ENCODE measurements around the gene CADM3.

The CADM3 gene

DNA sequence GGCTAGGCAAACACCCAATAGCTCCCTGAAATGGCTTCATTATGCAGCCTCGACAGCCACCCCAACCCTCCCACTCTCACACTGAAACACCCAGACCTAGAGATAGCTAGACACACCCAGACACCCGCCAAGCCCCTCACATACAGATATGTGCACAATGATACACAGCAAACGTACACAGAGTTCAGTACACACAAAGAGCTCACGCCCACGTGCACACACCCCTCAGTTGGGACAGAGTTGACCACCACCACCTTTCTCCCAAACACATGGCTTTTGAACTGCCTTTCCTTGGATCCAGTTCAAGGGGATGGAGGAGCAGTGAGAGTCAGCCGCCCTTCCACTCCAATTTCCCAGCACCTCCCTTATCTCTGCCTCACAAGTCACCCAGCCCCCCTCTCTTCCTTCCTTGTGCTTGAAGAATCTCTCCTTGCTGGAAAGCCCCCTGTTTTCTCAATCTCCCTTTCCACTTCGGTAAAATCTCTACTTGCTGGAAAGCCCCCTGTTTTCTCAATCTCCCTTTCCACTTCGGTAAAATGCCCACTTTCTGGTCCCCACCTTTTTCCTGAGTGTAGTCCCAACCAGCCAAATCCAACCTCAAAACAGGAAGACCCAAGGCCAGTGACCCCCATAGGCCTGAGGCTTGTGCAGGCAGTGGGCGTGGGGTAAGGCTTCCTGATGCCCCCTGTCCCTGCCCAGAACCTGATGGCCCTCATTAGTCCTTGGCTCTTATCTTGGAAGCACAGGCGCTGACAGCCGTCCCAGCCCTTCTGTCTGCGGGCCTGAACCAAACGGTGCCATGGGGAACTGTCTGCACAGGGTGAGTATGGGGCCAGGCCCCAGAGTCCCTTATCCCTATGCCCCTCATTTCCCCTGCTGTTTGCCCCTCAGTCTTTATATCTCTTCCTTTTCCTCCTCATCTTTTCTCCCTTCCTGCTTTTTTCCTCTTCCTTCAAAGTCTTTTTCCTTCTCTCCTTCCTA is 33.0 kb downstream of the CADM3 start, which contains the start of gene ACKR1:
Gene ACKR1, plus strand, starts transcription at position 715 of the 981 bp plus-strand sequence. Its CDS starts 85 bp downstream, at position 800.
- in situ Hi-C loops (cut with MboI; ENCODE audit: low sequenced_read_pairs): no loop called here

DNA sequence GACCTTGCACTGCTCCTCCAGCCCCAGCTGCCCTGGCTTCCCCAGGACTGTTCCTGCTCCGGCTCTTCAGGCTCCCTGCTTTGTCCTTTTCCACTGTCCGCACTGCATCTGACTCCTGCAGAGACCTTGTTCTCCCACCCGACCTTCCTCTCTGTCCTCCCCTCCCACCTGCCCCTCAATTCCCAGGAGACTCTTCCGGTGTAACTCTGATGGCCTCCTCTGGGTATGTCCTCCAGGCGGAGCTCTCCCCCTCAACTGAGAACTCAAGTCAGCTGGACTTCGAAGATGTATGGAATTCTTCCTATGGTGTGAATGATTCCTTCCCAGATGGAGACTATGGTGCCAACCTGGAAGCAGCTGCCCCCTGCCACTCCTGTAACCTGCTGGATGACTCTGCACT is 33.8 kb downstream of the CADM3 start:
- in situ Hi-C loops (cut with MboI; ENCODE audit: low sequenced_read_pairs): no loop called here

DNA sequence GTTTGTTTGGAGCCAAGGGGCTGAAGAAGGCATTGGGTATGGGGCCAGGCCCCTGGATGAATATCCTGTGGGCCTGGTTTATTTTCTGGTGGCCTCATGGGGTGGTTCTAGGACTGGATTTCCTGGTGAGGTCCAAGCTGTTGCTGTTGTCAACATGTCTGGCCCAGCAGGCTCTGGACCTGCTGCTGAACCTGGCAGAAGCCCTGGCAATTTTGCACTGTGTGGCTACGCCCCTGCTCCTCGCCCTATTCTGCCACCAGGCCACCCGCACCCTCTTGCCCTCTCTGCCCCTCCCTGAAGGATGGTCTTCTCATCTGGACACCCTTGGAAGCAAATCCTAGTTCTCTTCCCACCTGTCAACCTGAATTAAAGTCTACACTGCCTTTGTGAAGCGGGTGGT is 34.7 kb downstream of the CADM3 start:
- in situ Hi-C loops (cut with MboI; ENCODE audit: low sequenced_read_pairs): no loop called here

DNA sequence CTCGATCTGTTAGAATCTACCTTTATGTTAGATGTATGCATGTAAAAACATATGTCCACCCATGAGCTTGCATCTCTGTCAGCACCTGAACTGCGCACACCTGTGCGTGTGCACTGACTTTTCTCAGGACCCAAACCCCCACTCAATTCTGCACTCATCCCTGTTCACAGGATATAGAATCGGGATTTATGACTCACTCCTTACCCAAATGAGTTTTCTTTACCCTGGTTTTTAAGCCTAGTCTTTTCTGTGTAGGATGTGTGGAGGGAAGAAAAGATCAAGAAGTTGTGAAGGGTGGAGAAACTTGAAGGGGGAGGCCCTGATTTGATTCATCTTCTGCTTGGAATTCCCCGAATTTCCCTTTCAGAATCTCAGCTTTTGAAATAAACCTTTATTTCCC is 35.7 kb downstream of the CADM3 start:
- in situ Hi-C loops (cut with MboI; ENCODE audit: low sequenced_read_pairs): no loop called here

DNA sequence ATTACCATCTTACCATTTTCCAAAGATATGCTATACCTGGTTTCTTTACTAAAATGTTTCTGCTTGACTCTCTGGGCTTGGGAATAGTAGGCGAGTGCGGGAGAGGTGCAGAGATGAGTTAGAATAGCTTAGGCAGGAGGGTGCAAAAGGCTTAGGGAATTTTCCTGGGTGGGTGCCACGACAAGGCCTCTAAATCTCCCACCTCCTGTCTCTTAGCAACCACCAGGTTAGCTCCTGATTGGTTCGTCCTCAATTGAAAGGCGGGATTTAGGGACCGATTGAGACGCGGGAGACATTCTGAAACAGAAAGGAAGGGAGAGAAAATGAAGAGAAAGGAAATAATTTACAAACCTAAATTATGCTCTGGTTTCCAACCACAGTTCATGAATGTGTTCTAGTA is 36.4 kb downstream of the CADM3 start:
- in situ Hi-C loops (cut with MboI; ENCODE audit: low sequenced_read_pairs): no loop called here

DNA sequence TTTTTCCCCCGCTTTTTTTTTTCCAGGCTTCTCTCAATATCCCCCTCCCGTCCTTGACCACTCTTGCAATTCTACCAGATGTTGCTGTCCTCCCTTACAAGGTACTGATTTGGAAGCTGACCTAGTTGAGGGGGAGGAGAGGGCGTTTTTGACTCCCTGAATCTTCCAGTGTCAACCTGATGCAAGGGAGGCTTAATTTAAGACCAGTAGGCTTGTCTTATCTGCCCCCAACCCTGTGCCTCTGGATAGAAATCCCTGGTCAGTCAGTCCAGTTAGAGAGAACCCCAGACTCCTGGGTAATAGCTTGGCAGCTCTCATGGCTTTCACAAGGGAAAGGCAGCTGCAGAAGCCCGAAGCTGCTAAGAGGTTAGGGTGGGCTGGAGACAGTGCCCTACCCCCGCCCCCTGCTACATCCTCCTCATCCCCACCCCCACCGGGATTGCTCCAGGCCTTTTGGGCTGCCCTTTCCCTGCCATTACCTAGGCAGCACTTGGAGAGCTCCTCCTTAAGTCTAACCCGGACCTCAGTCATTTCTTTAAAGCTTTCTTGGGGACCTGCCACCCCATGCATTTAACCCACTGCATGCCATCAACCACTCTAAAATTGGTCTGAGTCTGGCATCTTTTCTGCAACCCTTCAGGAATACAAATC is 36.9 kb downstream of the CADM3 start:
- in situ Hi-C loops (cut with MboI; ENCODE audit: low sequenced_read_pairs): no loop called here

DNA sequence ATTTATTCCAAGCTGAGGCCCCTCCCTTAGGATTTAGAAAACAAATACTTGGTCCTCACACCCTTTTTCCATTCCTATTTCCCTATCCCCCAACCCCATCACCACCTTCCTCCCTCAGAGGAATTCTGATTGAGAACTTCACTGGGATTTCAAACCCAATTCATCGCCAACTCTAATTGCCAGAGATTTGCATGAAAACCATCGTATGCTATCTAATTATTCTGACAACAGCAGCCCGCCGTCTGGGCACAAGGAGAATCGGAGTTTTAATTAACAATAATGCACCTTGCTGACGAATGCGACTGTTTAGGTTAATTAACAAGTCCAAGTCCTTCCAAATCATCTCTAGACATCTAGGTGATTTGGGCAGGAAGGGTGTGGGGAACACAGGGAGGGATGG is 37.6 kb downstream of the CADM3 start:
- in situ Hi-C loops (cut with MboI; ENCODE audit: low sequenced_read_pairs): no loop called here

DNA sequence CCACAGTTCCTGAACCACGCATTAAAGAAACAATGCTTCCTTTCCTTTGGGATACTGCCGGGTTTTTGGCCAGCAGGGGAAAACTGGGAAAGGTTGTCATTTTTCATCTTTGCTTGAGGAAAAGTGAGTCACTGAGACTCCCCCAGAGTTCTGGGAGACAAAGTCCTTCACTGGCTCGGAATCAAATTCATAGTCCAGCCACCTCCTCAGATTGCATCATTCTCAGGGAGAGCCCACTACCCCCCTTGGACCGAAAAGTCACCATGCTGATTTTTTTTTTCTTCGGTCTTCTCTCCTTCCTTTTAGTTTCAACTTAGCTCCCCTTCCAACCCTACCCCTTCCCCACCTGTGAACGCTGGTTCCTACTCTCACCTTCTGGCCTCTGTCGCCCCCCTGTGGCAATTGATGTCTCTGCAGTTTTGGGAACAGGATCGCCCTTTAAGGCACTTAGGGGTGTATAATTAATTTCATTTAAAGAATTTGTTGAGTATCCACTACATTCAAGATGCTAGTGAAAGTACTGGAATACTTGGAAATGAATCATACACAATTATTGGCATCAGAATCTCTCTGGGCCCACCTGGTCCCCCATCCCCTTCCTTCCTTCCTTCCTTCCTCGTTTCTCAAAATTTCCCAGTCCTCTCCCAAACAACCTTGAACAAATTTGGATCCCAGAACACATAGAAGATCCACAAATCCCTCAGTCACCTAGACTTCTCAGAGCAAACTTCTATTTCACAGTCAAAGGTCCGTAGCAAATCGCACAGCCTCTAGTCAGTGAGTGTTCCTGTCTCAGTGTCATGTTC is 40.1 kb downstream of the CADM3 start:
- in situ Hi-C loops (cut with MboI; ENCODE audit: low sequenced_read_pairs): no loop called here

DNA sequence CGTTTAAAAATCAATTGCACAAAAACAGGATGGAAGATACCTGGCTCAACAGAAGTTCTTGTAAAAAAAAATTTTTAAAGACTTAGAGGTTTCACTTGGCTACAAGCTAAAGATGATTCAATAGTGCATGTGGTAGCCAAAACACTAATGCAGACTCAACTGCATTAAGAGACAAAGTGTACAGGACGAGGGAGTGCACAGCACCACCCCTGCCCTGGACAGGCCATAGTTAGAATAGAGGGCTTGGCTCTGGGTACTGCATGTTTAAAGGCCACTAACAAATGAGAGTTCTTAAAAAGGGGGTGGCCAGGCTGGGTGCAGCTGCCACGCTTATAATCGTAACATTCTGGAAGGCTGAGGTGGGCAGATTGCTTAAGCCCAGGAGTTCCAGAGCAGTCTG is 41.2 kb downstream of the CADM3 start:
- in situ Hi-C loops (cut with MboI; ENCODE audit: low sequenced_read_pairs): no loop called here

DNA sequence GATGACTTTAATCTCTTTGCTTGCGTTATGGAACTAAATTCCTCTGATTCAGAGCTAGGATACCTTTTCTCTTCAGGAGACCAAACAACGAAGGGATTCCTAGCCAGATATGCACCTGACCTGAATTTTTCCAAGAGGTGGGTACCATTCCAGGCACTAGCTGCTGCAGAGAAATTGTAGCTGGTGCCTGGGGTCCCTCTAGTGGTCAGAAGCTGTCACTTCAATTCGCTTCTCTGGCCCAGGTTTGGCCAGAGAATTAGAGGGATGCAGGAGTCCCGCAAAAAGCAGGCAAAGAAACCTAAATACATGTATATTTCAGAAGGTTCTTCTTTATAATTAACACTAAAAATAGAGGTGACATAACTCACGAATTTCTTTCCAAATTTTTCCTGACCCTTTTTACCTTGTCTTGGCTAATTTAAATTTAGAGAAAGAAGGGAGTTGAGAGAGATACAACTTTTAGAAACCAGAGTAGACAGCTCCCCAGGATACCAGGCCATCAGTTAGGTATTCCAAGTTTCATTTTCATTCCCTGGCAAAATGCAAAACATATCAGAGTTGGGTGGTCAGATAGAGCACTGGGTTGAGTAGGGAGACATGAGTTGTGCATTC is 42.8 kb downstream of the CADM3 start:
- in situ Hi-C loops (cut with MboI; ENCODE audit: low sequenced_read_pairs): no loop called here

DNA sequence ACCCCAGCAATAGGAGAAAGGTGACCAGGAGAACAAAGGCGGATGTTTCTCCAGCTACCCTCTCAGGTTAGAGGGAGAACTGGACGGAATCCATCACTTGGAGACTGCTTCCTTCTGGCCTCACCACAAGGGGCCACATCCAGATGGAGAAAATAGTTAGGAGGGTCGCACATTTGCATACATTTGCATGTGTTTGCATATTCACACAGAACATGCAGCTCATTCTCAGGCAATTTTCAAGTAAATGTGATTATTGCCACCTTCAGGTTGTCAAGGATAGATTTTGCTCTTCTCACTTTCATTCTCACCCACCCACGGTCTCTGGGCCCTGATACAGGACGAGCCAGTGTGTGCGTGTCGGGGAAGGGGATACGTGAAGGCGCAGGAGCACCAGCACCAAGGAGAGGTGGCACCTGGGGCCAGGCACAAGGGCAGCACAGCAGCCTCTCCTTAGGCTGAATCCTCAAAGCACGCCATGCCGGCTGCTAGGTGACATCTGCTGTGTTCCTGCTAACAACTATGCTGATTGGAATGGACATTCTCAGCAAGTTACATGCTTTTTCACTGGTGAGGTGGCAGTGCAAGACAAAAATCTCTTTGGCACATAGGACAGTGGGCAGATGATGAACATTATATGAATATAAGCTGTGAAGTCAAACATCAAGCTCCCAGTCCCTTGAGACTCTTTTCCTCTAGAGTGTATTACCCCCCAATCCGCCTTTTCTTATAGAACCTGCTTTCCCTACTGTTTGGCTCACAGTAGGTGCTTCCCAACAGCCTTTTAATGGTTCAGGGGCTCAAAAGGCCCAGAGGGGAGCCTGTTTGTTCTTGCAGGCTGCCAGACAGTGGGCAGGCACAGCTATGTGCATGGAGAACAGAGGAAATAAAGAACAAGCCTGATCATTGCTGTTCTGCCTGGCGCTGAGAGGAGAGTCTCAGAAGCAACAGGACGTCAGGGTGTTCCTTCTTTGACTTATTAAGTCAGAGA is 47.5 kb downstream of the CADM3 start:
- in situ Hi-C loops (cut with MboI; ENCODE audit: low sequenced_read_pairs): no loop called here

DNA sequence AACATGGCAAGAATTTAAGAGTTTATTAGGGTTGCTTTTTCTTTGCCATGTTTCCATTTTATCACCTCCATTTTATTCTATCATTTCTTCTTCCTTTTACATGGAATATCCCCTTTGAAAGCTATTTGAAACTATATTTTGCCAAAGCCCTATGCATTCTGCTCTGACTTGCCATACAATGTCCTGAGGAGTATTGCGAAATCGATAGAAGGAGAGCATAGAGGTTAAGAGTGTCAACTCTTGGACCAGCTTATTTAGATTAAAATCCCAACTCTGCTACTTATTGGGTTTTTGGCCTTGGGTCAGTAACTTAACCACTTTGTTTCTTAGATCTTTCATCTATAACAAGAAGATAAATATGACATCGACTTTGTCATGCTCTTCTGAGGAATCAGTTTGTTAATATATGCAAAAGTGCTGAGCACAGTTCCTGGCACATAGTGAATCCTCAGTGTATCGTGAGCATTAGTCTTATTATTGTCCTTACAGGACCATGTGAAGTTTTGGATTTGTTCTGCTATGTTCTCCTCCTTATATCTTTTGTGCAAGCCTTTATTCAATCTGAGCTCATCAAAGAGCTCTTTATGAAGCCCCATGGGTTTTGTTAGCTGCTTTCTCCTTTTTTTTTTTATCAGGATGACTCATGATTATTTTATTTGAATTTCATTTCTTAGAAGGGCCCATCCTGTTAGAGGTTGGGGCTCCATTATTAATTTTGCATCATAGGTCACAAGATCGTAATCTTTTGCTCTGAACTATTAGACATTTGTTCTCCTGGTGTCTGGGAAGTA is 50.9 kb downstream of the CADM3 start:
- in situ Hi-C loops (cut with MboI; ENCODE audit: low sequenced_read_pairs): no loop called here

DNA sequence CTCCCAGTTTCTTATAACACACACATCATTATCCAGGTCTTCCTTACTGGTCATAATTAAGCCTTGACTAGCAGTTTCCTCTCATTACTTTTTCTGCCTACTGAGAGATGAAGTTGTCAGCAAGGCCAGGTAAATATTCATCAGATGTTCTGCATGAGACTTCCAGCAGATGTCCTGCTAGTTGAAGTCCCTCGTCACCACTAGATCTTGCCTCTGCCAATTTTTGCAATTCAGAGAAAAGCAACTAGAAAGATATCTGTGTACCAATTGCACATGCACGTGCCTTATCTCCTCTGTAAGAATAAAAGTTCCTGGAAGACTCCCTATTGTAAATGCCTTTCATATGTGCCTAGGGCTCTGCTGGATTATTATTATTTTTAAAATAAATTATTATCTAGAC is 51.6 kb downstream of the CADM3 start:
- in situ Hi-C loops (cut with MboI; ENCODE audit: low sequenced_read_pairs): no loop called here

DNA sequence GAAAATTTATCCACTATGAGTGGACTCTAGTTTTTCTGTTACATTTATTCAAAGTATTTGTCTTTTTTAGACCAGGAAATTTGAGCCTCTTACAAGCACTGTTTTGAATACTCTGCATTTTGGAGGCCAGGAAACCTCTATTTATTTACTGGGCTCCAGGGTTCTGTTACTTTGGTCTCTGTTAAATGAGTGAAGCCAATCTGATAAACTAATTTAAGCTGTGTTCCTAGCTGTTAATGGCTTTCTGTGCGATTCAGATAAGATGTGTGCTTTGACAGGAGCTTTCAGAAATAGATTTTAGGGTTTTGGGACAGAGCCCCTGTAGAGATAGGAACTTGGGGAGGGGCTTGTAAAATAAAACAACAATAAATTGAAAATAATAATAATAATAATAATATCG is 57.1 kb downstream of the CADM3 start:
- in situ Hi-C loops (cut with MboI; ENCODE audit: low sequenced_read_pairs): no loop called here

DNA sequence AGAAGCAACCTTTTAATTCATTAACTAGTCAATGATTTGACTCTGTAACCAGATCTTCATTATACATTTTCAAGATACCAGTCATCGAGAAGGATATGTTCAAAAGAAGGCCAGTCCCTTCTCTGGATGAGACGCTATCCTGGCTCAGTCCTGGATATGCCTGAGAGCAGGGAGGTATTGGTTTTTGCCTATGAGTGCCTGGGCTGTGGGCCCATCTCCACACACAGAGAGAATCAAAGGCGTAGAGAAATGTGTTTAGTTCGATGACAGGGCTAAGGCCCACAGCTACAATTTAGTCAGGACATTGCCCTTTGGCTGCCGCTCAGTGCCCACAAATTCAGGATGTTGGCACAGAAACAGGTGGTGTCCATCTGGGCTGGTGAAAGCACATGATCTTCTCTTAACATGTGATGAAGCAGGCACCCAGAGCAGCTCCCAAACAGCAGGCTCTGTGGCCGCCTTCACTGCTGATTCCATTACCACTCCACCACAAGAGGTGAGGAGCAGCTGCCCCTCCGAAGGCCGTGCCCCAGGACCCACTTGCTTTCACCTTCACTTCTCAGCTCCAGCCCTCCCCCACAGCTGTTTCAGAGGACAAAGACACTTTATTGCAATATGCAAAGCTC is 58.0 kb downstream of the CADM3 start:
- in situ Hi-C loops (cut with MboI; ENCODE audit: low sequenced_read_pairs): no loop called here

DNA sequence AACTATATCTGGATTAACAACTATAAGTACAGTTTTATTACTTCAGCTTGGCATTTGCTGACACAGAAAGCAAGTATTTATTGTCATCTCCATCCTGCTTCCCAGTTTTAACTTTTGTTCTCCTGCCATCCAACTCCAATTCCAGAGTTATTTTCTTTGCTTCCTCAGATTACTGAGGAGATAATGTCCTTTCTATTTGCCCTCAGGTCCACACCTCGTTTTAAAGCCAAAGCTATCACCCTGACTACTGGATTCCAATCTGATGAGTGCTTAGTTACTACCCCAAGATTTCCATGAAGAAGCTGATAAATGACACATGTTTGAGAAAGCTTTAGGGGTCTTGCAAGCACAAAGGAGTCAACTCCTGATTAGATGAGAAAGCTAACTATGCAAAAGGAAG is 58.5 kb downstream of the CADM3 start:
- in situ Hi-C loops (cut with MboI; ENCODE audit: low sequenced_read_pairs): no loop called here

DNA sequence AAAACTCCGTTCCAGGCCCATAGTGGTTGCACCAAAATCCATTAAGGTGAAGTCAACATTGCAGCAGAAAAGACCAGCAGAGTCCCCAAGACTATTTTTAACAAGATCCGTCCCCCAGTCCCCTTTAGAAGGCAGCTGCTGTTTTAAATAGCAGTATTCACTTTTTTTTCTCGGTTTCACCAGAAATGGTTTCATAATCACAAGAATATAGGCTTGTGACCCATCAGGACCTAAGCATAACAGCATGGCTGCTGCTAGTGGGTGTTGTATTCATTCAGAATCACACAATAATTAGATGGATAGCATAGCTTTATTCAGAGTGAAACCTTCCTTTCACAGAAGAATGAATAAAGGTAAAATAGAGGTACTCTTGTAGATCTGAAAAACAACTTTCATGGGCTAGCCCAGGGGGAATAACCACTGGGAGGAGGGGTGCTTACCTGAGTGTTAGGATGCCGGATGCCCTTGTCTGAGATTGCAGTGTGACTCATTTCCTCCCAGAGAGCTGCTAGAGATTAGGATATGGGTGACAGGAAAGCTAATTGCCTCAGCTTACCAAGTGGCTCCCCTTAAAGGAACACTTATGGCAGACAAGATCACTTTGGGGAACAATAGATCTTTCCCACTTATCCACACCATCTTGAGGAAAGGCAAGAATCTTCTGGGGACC is 68.3 kb downstream of the CADM3 start:
- in situ Hi-C loops (cut with MboI; ENCODE audit: low sequenced_read_pairs): no loop called here

DNA sequence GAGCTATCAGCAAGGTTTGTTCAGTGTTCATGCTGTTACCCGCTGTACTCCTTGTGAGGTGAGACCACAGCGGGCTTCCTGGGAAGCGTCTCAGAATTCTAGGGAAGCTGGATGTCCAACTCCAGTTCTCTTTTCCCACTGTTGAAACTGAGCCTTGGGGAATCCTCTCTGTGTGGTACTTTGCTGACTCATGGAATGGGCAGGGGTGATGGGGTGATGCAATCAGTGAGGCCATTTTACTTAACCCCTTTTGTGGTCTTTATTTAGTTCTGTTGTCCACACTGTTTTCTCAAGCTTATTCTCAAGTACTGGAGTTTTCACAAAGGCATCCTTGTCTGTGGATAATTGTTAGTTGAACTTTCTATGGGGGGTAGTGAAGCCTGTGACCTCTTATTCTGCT is 75.9 kb downstream of the CADM3 start:
- in situ Hi-C loops (cut with MboI; ENCODE audit: low sequenced_read_pairs): no loop called here

All from HL-60/S4 (cell line).